Suprapubic skin (tissue), 4 donors: ENCODE measurements around the gene HPSE2. TPM values are rescaled to one million over a fixed set of nuclear protein-coding genes. Genes with fewer than 3 reads are reported as not detected.

Experiments used
- DNase-seq, 2 donors: peaks; one replicate each; pipeline ENCODE4 v3.0.0-alpha.2; 2019; ENCODE audit warnings: low spot score in 2 of 2
- H3K27ac ChIP-seq: fragments of 200-600 bp; sonication (generic); one replicate; pipeline ENCODE4 v1.5.1; 2019
- H3K27me3 ChIP-seq: fragments of 200-600 bp; sonication (generic); one replicate; pipeline ENCODE4 v1.5.1; 2019
- H3K36me3 ChIP-seq: fragments of 200-600 bp; sonication (generic); one replicate; pipeline ENCODE4 v1.5.1; 2019
- H3K4me1 ChIP-seq: fragments of 200-600 bp; sonication (generic); one replicate; pipeline ENCODE4 v1.5.1; 2019
- H3K4me3 ChIP-seq: fragments of 200-600 bp; sonication (generic); one replicate; pipeline ENCODE4 v1.5.1; 2019; ENCODE audit warnings: mild to moderate bottlenecking
- H3K9me3 ChIP-seq: fragments of 200-600 bp; sonication (generic); one replicate; pipeline ENCODE4 v1.5.1; 2019
- EP300 ChIP-seq: sonication (generic); formaldehyde crosslinking; IDR thresholded peaks from one replicate; pipeline ENCODE4 v1.6.1; 2017; ENCODE audit warnings: antibody characterized with exemption
- POLR2A ChIP-seq, 2 donors: fragments of 450-650 bp; IDR thresholded peaks; one replicate each; pipeline ENCODE4 v1.6.1; 2017; ENCODE audit warnings: antibody characterized with exemption in 2 of 2, mild to moderate bottlenecking in 2 of 2, moderate library complexity in 2 of 2
- POLR2AphosphoS5 ChIP-seq, 3 donors: sonication (generic); formaldehyde crosslinking; IDR thresholded peaks; one replicate each; pipeline ENCODE4 v1.6.1; 2017; ENCODE audit warnings: antibody characterized with exemption in 3 of 3
- WGBS: methylation state at CpG from one replicate; pipeline ENCODE4 v1.1.5; 2018; 5-methylcytosine and 5-hydroxymethylcytosine counted together
- total RNA-seq, 4 donors: library from RNA; depleted of rRNA; stranded (reverse); fragments of >200 nt; gene quantifications; one replicate each; pipeline ENCODE4 v1.1.0, GENCODE V29; 2016
- TF ChIP-seq, protein P1 (sequence below), 2 donors: fragments of 200-600 bp in 1 of 2; fragments of 450-650 bp in 1 of 2; sonication (generic) in 1 of 2; IDR thresholded peaks; one replicate each; pipeline ENCODE4 v1.5.1; 2016 to 2019; ENCODE audit warnings: antibody characterized with exemption in 2 of 2, mild to moderate bottlenecking in 1 of 2, moderate library complexity in 1 of 2

Gene HPSE2
- total RNA-seq, 4 donors from 2014 or later, result 0.95 to 1.3 (median 0.99) TPM

DNA sequence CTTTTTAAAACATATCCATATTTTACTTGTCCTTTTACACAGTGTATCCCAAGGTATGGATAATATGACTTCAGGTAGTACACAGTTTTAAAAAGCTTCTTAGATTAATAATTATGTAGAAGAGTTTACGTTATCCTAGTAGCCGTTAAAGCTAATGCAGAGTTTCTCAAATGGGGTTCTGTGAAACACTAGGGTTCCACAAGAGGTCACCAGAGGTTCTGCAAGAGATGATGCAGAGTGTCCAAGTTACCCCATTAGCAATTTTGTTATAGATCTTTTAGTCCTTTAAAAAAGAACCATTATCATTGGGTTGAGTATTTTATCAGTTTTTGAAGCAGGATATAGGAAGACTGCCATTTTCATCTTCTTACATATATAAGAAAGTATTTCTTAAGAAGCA, 490.0 kb downstream of the HPSE2 start:
- TF ChIP-seq, protein P1, sequence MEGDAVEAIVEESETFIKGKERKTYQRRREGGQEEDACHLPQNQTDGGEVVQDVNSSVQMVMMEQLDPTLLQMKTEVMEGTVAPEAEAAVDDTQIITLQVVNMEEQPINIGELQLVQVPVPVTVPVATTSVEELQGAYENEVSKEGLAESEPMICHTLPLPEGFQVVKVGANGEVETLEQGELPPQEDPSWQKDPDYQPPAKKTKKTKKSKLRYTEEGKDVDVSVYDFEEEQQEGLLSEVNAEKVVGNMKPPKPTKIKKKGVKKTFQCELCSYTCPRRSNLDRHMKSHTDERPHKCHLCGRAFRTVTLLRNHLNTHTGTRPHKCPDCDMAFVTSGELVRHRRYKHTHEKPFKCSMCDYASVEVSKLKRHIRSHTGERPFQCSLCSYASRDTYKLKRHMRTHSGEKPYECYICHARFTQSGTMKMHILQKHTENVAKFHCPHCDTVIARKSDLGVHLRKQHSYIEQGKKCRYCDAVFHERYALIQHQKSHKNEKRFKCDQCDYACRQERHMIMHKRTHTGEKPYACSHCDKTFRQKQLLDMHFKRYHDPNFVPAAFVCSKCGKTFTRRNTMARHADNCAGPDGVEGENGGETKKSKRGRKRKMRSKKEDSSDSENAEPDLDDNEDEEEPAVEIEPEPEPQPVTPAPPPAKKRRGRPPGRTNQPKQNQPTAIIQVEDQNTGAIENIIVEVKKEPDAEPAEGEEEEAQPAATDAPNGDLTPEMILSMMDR (IDR thresholded peaks at IDR 0.05), result no peak
- no peak for TF ChIP-seq POLR2A (IDR thresholded peaks at IDR 0.05)
- TF ChIP-seq POLR2AphosphoS5 (IDR thresholded peaks at IDR 0.05), result no peak
- TF ChIP-seq EP300, result no peak
- WGBS, result 96% methylated on average over 2 of the region's 2 CpGs

GRCh38 chr10:98720551-98720950, 515.1 kb downstream of the HPSE2 start:
- TF ChIP-seq EP300, result no peak

More for the DNA sequence above, 490.0 kb downstream of the HPSE2 start:
- no peaks in the 10 kb centered on the region for H3K27me3 ChIP-seq
- H3K4me3 ChIP-seq, result no peak overlapping the region
- no peak for DNase-seq
- H3K36me3 ChIP-seq, result no peaks in the 10 kb centered on the region
- no peaks in the 10 kb centered on the region for H3K4me1 ChIP-seq
- no peak overlapping the region for H3K27ac ChIP-seq
- no peaks in the 10 kb centered on the region for H3K9me3 ChIP-seq

DNA sequence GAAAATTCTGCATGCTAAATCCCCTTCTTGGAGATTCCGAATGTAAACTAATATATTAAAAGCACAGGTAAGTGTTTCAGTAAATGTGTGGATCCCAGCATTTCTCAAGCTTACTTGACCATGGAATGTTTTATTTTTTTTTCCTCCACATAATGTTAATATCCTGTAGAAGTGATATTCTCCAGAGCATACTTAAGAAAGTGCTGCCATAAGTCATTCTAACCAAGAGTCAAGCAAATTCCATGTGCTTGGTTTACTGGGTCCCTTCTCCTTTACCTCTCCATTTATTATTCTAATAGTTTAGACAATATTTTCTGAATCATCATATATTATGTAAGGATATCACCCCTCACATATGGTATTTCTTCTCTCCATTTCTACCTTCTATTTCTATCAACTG, 522.1 kb downstream of the HPSE2 start:
- Histone ChIP-seq H3K4me1 (no peaks in the 10 kb centered on the region), H3K36me3 (no peaks in the 10 kb centered on the region), H3K27me3 (no peaks in the 10 kb centered on the region), H3K4me3 (no peak overlapping the region), H3K9me3 (no peaks in the 10 kb centered on the region), H3K27ac (no peak overlapping the region)
- DNase-seq, result no peak
- 88% methylated on average over 1 of the region's 1 CpG for WGBS
- TF ChIP-seq, protein P1 (IDR thresholded peaks at IDR 0.05), result no peak
- TF ChIP-seq POLR2AphosphoS5 (IDR thresholded peaks at IDR 0.05) (no peak), POLR2A (IDR thresholded peaks at IDR 0.05) (no peak), EP300 (no peak)

More at GRCh38 chr10:98720551-98720950, 515.1 kb downstream of the HPSE2 start:
- Histone ChIP-seq H3K9me3 (no peaks in the 10 kb centered on the region), H3K27me3 (no peaks in the 10 kb centered on the region), H3K4me1 (no peaks in the 10 kb centered on the region), H3K36me3 (no peaks in the 10 kb centered on the region), H3K4me3 (no peak overlapping the region), H3K27ac (no peak overlapping the region)
- DNase-seq, result no peak
- WGBS, result 42% methylated on average over 1 of the region's 1 CpG

- Histone ChIP-seq H3K27ac (no peak overlapping the region), H3K36me3 (no peaks in the 10 kb centered on the region), H3K27me3 (no peaks in the 10 kb centered on the region), H3K4me3 (no peak overlapping the region), H3K9me3 (no peaks in the 10 kb centered on the region), H3K4me1 (no peaks in the 10 kb centered on the region)
- TF ChIP-seq POLR2A (IDR thresholded peaks at IDR 0.05), result no peak
- TF ChIP-seq POLR2AphosphoS5 (IDR thresholded peaks at IDR 0.05), result no peak
- TF ChIP-seq, protein P1 (IDR thresholded peaks at IDR 0.05), result no peak
- TF ChIP-seq EP300, result no peak
- no peak for DNase-seq
- 45% methylated on average over 2 of the region's 5 CpGs for WGBS
Observed at GRCh38 chr10:98696516-98696915, 539.1 kb downstream of the HPSE2 start.

- Histone ChIP-seq H3K27ac (no peak overlapping the region), H3K9me3 (no peaks in the 10 kb centered on the region), H3K27me3 (no peaks in the 10 kb centered on the region), H3K36me3 (no peaks in the 10 kb centered on the region), H3K4me3 (no peak overlapping the region), H3K4me1 (no peaks in the 10 kb centered on the region)
- TF ChIP-seq EP300 (no peak), POLR2AphosphoS5 (IDR thresholded peaks at IDR 0.05) (no peak), POLR2A (IDR thresholded peaks at IDR 0.05) (no peak)
- TF ChIP-seq, protein P1 (IDR thresholded peaks at IDR 0.05), result no peak
- no peak for DNase-seq
Observed at GRCh38 chr10:98694883-98695282, 540.8 kb downstream of the HPSE2 start.

DNA sequence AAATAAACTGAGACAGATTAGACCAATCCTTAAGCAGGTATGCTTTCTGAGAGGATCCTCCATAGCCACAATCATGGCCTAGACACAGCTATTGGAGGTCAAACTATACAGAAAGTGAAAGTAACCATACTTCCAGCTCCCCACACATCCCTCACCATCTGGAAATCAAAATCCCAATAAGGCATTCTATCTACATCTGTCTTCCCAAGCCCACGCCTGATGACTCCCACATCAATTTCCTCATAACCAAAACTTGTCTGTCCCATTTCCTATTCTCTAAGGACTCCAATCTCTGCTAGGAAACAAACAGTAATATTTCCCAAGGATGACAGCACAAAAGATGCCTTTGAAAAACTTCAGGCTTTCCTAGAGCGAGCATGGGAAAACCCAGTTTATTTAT, 541.6 kb downstream of the HPSE2 start:
- no peaks in the 10 kb centered on the region for H3K9me3 ChIP-seq
- no peak for DNase-seq
- H3K4me3 ChIP-seq, result no peak overlapping the region
- H3K27me3 ChIP-seq, result no peaks in the 10 kb centered on the region
- 55% methylated on average over 2 of the region's 2 CpGs for WGBS
- no peak overlapping the region for H3K27ac ChIP-seq
- no peaks in the 10 kb centered on the region for H3K4me1 ChIP-seq
- TF ChIP-seq POLR2A (IDR thresholded peaks at IDR 0.05) (no peak), POLR2AphosphoS5 (IDR thresholded peaks at IDR 0.05) (peak in 1 of 3 donors; percentile 16), EP300 (no peak)
- TF ChIP-seq, protein P1 (IDR thresholded peaks at IDR 0.05), result no peak
- H3K36me3 ChIP-seq, result no peaks in the 10 kb centered on the region
